ENCODE results near the gene TEK. TPM values are rescaled to one million over a fixed set of nuclear protein-coding genes. Genes with fewer than 3 reads are reported as not detected.

Gene TEK
- total RNA-seq, 1 donor from 2014 or later: 1.0 TPM

- Mint-ChIP-seq H3K27me3 (ENCODE audit: unreplicated experiment) (peaks cover 2% of the 10 kb centered on the region), H3K27ac (ENCODE audit: unreplicated experiment) (no peak overlapping the region), H3K4me1 (ENCODE audit: low read depth, unreplicated experiment) (no peaks in the 10 kb centered on the region), H3K9me3 (ENCODE audit: unreplicated experiment) (peaks cover 3% of the 10 kb centered on the region), H3K36me3 (ENCODE audit: unreplicated experiment) (no peaks in the 10 kb centered on the region), H3K4me3 (ENCODE audit: unreplicated experiment) (no peak overlapping the region)
- TF ChIP-seq, protein P1, sequence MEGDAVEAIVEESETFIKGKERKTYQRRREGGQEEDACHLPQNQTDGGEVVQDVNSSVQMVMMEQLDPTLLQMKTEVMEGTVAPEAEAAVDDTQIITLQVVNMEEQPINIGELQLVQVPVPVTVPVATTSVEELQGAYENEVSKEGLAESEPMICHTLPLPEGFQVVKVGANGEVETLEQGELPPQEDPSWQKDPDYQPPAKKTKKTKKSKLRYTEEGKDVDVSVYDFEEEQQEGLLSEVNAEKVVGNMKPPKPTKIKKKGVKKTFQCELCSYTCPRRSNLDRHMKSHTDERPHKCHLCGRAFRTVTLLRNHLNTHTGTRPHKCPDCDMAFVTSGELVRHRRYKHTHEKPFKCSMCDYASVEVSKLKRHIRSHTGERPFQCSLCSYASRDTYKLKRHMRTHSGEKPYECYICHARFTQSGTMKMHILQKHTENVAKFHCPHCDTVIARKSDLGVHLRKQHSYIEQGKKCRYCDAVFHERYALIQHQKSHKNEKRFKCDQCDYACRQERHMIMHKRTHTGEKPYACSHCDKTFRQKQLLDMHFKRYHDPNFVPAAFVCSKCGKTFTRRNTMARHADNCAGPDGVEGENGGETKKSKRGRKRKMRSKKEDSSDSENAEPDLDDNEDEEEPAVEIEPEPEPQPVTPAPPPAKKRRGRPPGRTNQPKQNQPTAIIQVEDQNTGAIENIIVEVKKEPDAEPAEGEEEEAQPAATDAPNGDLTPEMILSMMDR (IDR thresholded peaks at IDR 0.05; ENCODE audit: partially characterized antibody, unreplicated experiment): no peak
- DNase-seq: no peak
Measured at GRCh38 chr9:27258662-27259061, 149.6 kb downstream of the TEK start.

DNA sequence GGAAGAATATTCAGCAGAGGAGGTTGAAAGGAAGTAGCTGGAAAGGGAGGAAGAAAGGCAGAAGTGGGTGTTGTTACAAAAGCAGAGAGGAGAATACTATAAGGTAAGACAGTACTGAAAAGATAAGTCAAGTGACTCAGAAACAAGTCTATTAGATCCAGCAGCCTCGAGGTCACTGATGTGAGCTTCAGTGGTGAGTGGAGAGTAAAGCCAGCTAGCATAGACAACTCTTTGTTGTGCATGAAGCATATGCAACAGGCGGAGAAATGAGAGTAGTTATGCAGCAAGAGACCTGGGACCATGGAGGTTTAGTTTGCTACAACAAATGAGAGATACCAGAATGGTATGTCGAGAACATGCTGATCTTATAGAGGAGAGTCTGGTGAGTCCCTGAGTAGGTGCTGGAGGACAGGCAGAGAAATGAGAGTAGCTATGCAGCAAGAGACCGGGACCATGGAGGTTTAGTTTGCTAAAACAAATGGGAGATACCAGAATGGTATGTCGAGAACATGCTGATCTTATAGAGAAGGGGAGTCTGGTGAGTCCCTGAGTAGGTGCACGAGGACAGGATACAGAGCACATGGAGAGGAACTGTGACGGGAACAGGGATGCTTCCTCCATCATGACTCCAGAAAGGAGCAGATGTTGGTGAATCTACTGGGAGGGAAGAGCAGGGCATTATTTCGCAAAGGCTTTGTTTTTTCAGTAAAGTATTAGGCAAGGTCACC is 151.9 kb downstream of the TEK start:
- TF ChIP-seq, protein P1 (IDR thresholded peaks at IDR 0.05; ENCODE audit: partially characterized antibody, unreplicated experiment): no peak
- no peak for DNase-seq
- Mint-ChIP-seq H3K9me3 (ENCODE audit: unreplicated experiment) (peaks cover 3% of the 10 kb centered on the region), H3K27me3 (ENCODE audit: unreplicated experiment) (peaks cover 2% of the 10 kb centered on the region), H3K36me3 (ENCODE audit: unreplicated experiment) (no peaks in the 10 kb centered on the region), H3K4me1 (ENCODE audit: low read depth, unreplicated experiment) (no peaks in the 10 kb centered on the region), H3K27ac (ENCODE audit: unreplicated experiment) (no peak overlapping the region), H3K4me3 (ENCODE audit: unreplicated experiment) (no peak overlapping the region)

- Mint-ChIP-seq H3K4me3 (ENCODE audit: unreplicated experiment) (no peak overlapping the region), H3K27ac (ENCODE audit: unreplicated experiment) (no peak overlapping the region), H3K9me3 (ENCODE audit: unreplicated experiment) (peaks cover under 1% of the 10 kb centered on the region)
Measured at GRCh38 chr9:27261517-27262211, 152.6 kb downstream of the TEK start.

DNA sequence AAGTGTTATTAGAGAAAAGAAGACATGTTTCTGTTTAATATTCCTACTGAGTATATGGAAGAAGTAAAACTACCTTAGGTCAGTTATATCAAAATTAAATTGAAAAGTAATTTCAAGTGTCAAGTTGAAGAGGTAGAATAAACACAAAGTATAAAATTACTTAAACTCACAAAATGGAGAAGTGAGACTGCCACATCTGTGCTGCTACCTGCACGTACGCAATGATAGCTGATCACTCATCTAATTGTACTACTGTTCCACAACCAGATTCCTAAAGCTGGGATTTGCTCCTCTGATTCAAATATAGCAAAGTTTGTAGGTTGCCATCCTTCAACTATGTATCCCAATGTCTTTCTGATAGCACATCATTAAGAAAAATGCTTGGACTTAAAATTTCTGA is 163.1 kb downstream of the TEK start:
- Mint-ChIP-seq H3K4me1 (ENCODE audit: low read depth, unreplicated experiment) (no peaks in the 10 kb centered on the region), H3K36me3 (ENCODE audit: unreplicated experiment) (no peaks in the 10 kb centered on the region), H3K27ac (ENCODE audit: unreplicated experiment) (no peak overlapping the region), H3K9me3 (ENCODE audit: unreplicated experiment) (no peaks in the 10 kb centered on the region), H3K4me3 (ENCODE audit: unreplicated experiment) (no peak overlapping the region), H3K27me3 (ENCODE audit: unreplicated experiment) (no peaks in the 10 kb centered on the region)
- TF ChIP-seq, protein P1 (IDR thresholded peaks at IDR 0.05; ENCODE audit: partially characterized antibody, unreplicated experiment): no peak
- no peak for DNase-seq

More at GRCh38 chr9:27261517-27262211, 152.6 kb downstream of the TEK start:
- Mint-ChIP-seq H3K27me3 (ENCODE audit: unreplicated experiment) (no peaks in the 10 kb centered on the region), H3K4me1 (ENCODE audit: low read depth, unreplicated experiment) (no peaks in the 10 kb centered on the region), H3K36me3 (ENCODE audit: unreplicated experiment) (no peaks in the 10 kb centered on the region)
- no peak for DNase-seq
- TF ChIP-seq, protein P1 (IDR thresholded peaks at IDR 0.05; ENCODE audit: partially characterized antibody, unreplicated experiment): no peak

DNA sequence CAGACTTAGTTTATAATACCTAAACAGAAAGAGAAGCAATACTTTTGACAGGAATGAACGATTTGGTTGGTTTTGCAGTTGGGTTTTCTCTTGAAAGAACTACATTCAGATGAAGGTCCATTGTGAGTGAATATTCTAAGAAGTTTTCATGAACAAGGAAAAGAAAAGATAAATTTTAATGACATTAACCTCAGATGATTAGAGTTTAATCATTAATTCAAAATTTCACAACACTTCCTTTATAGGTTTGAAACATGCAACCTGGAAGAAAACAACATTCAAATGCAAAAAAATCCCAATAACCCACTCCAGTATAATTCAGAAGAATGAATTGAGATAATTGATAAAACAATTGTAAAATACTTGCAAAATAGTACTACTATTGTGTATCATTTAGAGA is 164.2 kb downstream of the TEK start:
- no peaks in the 10 kb centered on the region for H3K9me3 Mint-ChIP-seq (ENCODE audit: unreplicated experiment)
- H3K27me3 Mint-ChIP-seq (ENCODE audit: unreplicated experiment): no peaks in the 10 kb centered on the region
- H3K36me3 Mint-ChIP-seq (ENCODE audit: unreplicated experiment): no peaks in the 10 kb centered on the region
- no peaks in the 10 kb centered on the region for H3K4me1 Mint-ChIP-seq (ENCODE audit: low read depth, unreplicated experiment)
- H3K4me3 Mint-ChIP-seq (ENCODE audit: unreplicated experiment): no peak overlapping the region
- H3K27ac Mint-ChIP-seq (ENCODE audit: unreplicated experiment): no peak overlapping the region
- no peak for DNase-seq
- TF ChIP-seq, protein P1 (IDR thresholded peaks at IDR 0.05; ENCODE audit: partially characterized antibody, unreplicated experiment): no peak
